T-helper 2 cell (primary cell): ENCODE data around the gene NUP93.
"Not testable (repeated sequence)": the region's sequence is repeated elsewhere in the genome, so short reads cannot be mapped to it uniquely, and the experiment has no call there.

Experiments used
- DNase-seq, 5 experiments: peaks; one replicate each; pipeline versions ENCODE4 v3.0.0 to v3.0.0-alpha.2; 2012 to 2022

The NUP93 gene

DNA sequence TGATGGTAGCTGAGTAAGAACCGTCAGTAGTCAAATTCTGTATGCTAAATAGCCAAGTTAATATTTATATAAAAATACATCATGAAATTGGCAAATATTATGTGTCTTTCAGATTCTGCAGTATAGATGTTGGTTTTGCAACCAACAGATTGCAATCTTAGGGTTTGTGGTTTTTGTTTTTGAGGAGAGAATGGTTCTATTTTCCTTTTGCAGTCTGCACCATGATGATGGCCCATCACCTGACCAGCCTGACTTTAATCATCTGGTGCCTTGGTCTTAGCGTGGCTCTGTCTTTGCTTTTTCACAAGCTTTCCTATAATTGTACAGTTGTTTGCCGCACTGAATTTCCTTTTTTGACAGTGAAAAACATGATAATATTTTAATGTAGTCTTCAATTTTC, 50.7 kb downstream of the NUP93 start:
- DNase-seq = peak in 1 of 5 experiments; percentile 87

DNA sequence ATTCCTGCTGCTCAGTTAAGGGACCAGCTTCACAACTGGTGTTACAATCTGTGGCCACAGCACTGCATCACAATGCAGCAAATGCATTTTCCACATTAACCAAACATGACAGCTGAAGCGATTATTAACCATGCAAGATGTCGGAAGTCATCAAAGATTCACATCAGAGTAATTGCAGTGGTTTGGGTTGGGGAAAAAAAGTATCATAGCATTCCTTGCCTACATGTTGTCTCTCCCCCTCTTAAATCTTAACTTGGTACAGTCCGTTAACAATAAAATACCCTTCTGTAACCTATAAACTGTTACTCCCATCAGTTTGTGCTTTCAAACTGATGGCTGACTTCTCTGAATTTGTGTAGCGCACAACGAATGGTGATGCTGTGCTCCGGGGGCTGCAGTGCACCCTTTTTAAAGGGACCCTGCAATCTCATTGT, 51.6 kb downstream of the NUP93 start:
- DNase-seq = peak in 1 of 5 experiments; percentile 37

DNA sequence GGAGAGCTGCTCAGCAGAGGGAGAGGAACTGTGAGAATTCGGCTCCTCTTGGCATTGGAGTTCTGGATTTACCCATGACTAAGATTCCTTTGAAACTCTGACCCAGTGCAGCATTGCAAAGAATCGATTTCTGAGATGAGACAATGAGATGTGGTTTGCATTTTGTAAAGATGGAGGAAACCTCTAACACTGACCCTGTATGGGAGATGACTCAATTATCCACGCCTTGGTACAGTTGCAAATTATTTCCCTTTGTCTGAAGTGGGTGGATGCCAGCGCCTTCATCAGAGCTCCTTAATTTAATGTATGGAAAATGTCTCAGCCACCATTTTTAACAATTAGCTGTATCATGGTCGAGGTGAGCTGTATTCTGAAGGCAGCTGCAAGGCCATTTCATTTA, 53.4 kb downstream of the NUP93 start:
- DNase-seq = peak in 1 of 5 experiments; percentile 36

DNA sequence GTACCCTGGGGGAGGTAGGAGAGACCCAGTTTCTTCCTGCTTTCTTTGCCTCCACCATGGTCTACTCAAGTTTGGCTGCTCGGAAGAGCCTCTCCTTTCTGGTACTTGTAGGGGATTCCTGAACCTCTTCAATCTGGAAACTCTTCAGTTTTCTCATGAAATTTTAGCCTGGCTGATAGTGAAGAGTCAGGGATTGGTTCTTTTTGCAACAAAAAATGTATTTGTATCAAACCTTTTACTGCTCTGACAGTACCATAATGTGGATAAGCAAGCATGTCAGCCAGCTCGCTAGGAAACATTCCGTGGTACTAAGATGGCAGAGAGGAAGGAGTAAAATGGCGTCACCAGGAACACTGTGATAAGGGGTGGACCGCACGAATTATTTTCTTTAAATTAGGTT, 55.4 kb downstream of the NUP93 start:
- DNase-seq = no peak

DNA sequence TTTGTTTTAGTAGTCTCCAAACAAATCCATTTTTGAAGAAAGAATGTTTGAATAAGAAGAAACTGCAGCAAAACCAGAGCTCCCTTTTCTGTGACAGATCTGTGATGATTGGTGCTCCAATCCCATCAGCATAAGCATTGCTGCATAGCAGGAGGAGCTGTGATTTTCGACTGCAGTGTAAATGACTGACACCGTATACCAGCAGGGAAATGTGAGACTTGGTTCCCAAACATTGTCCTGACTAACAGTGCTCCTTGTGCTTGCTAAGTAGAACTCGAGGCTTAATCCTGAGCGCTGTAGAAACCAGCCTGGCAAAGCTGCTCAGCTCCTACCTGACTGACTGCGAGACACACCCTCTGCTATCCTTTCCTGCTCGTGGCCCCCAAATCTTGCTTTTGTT, 57.2 kb downstream of the NUP93 start:
- no peak for DNase-seq

DNA sequence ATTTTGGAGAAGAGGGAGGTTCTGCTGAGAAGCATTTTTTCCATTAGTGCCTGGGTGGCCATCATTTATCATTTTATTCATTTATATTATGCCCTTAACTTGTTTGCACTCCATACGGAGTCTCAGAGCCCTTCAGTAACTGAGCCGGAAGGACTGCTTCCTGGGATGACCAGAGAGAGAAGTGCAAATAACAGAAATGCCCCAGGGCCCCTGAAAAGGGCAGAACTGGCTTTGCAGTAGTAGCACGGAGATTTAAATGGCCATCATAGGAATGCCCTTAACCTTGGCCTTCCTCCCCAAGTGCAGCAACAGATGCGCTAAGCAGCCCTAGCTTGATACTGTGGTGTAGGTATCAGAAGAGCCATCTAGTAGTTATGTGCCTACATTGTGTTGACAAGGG, 58.5 kb downstream of the NUP93 start:
- peak in 1 of 5 experiments; percentile 34 for DNase-seq

DNA sequence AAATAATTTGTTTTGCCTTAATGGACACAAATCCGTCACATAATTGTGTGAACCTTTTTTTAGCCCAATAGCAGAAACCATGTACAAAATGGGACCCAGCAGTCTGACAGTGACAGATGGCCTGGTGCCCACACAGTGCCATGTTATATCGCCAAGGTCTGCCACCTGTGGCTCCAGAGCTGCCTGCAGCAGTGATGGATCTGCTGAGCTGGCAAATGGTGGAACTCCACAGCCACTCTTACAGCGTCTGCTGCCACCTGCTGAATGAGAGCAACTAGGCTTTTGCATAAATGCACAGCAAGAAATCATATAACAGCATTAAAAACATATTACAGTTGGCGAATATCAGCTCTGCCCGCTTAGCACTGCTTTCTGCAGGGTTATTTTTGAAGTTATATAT, 59.4 kb downstream of the NUP93 start:
- DNase-seq = peak in 1 of 5 experiments; percentile 84

DNA sequence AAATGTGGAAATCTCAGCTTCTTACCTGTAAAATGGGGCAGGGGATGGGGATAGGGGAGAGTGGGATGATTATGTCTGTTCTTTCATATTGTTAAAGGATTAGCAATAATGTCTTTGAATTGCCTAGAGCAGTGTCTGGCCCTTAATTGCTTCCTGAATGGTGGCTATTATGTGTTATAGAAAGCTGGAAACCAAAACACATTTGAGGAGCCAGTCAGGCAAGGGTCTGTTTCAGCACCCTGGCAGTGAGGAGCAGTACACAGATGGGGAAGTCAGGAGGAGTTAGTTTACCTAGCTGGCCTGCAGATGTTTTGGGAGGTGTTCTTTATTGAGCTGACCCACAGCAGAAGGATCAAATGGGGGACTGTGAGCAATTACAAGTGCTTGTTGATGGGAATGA, 63.0 kb downstream of the NUP93 start:
- no peak for DNase-seq

DNA sequence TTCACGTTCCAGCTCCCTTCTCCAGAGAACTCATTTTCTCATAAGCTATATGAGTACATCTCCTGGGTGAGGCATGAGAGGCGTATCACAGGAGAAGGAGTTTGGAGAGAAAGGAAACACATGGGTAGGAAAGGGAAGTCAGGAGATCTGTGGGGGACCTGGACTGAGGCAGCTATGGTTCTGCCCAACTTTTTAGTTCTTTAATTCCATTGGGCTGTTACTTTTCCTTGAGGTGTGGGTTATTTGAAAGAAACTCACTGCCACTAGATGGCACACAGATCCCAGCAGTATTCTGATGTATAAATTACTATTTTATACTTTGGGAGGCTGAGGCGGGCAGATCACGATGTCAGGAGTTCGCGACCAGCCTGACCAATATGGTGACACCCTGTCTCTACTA, 63.6 kb downstream of the NUP93 start:
- DNase-seq = peak in 1 of 5 experiments; percentile 52

DNA sequence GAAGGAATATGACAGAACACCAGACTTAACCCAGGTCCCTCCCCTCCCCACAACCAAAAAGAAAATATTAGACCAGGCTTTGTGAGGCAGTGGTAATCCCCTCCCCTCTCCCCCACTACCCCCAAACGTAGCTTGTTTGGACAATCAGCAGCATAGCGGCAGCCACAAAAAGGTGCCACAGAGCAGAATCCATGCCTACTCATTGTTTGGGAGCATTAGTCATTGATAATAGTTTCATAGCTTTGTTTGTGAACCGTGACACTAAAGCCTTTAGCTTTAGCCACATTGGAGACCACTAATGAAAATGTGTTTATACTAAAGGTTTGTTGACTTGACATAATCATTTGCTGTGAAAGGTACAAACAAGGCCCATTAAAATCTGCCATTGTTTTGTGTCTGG, 65.1 kb downstream of the NUP93 start:
- no peak for DNase-seq

DNA sequence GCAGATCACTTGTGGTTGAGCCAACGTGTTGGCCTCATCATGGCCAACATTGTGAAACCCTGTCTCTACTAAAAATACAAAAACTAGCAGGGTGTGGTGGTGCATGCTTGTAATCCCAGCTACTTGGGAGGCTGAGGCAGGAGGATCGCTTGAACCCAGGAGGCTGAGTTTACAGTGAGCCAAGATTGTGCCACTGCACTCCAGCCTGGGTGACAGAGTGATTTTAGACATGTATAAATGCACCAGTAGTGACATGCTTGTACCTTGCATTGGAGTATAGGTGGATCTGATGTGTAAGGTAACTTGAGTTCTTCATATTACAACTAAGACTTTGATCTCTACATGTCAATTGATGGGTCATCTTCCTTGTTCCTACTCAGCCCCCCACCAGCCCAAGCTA, 67.1 kb downstream of the NUP93 start:
- not testable (repeated sequence) for DNase-seq

DNA sequence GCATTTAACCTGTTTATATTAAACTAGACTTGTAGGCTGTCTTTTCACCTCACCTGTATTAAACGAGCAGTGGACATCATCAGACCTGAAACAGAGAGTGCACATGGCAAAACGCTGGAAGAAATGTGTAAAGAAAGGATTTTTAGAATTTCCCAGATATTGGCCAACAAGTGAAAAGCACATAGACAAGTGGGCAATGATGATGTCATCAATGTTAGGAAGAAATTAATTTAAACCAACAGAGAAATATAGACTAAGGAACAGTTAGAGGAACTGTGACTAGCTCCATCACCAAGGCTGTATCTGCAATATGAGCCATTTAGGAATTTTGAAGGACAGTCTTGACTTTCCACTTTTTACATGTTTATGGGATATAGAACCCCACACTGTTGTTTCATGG, 67.9 kb downstream of the NUP93 start:
- DNase-seq = no peak

DNA sequence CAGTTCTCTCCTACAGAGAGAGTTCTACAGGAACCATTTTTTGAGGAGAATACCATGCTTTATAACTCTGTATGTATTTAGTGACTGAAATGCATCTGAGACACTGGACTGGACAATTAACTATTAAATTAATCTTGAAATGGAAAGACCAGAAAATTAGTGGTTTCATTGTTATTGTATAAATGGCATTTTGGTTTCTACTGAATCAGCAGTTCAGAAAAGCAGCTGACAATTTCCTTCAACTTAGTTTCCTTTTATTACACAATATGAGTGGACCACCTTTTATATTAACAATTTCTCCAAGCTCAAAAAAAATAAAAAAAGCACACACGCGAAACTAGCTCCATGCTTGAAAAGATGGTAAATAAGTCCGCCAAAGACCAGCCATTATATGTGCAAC, 69.0 kb downstream of the NUP93 start:
- DNase-seq = no peak

DNA sequence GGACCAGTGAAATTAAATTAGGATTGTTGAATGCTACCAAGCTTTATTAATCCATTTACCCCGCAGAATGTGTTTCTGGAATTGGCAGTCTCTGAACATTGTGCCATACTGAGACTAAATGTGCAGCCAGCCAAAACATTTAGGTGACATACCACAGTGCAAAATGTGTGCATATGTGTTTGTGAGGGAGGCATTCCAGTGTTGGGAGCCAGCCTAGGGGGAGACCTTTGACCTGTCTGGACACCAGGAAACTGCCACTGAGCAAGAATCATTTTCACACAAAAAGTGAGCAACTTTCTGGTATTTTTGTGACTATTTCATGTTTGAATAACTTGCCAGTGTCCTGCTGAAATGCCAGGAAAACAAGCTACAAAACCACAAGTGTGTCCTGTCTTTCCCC, 70.4 kb downstream of the NUP93 start:
- no peak for DNase-seq

DNA sequence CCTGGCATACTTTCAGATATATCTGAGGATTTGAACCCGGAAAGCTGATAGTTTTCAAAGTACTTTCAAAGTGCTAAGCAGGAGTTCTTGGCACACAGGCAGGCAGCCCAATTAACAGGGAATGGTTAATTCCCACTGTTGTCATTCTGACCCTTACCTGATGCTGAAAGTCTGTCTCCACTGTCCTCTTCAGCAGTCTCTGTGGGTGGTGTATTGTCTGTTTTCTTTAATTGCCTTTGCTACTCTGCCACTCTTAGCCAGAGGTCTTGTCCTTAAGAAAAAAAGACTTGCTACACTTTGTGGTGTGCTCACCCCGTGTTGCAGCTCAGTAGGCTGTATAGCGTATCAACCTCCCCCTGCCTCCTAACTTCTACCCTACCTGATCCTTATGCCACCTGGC, 71.8 kb downstream of the NUP93 start:
- DNase-seq = no peak

DNA sequence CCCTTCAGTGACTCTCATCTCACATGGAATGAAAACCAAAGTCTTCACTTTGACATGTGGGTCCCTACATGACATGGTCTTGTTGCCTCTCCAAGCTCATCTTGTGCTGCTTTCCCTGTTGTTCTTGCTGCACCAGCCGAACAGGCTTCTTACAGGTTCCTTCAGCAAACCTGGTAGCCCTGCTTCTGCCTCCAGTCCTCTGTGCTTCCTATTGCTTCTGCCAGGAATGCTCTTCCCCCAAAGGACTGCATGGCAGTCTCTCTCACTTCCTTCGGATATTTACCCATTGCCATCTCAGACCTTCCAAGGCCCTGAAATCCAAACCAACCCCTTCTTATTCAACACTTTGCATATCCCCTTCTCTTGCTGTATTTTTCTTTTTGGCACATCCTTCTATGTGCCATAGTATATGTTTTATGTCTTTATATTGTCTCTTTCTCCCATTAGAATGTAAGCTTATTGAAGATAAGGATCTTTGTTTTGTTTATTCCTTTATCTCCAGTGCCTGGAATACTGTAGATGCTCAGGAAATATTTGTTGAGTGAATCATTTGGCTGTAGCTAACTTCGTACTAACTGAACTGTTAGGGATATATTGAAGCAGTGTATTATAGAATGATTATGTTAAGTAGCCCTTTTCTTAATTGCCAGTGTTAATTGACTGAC, 77.2 kb downstream of the NUP93 start:
- DNase-seq = no peak

DNA sequence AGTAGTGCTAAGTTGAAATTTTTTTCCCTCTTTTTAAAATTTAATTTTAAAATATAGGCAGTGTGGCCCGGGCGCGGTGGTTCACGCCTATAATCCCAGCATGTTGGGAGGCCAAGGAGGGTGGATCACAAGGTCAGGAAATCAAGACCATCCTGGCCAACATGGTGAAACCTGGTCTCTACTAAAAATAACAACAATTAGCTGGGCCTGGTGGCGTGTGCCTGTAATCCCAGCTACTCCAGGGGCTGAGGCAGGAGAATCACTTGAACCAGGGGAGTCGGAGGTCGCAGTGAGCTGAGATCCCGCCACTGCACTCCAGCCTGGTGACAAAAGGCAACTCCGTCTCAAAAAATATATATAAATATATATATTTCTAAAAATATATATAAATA, 77.7 kb downstream of the NUP93 start:
- not testable (repeated sequence) for DNase-seq

DNA sequence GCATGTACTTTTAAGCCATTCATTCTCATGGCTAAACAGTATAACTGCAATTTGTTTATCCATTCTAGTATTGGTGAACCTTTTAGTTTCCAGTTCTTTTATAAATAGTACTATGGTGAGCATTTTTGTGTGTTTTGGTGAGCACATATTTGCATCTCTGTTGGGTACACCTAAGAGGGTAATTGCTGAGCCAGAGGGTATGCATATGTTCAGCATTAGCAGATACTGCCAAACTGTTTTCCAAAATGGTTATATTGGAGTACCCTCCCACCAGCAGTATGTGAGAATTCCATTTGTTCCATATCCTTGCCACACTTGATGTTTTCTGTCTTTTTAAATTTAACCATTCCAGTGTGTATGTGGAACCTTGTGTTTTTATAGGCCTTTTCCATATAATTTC, 81.0 kb downstream of the NUP93 start:
- DNase-seq = no peak

DNA sequence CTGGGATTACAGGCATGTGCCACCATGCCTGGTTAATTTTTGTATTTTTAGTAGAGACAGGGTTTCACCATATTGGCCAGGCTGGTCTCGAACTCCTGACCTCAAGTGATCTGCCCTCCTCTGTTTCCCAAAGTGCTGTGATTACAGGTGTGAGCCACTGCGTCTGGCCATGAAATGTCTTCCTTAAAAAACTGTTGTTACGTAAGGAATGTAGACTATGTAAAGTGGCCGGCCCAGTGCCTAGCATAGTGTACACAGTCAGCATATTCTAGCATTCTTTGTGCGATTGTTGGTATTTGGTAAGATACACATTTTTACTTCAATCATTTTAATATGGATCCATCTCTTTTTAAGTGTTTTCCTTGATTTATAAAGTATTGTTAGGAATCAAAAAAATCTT, 81.7 kb downstream of the NUP93 start:
- DNase-seq = not testable (repeated sequence)

DNA sequence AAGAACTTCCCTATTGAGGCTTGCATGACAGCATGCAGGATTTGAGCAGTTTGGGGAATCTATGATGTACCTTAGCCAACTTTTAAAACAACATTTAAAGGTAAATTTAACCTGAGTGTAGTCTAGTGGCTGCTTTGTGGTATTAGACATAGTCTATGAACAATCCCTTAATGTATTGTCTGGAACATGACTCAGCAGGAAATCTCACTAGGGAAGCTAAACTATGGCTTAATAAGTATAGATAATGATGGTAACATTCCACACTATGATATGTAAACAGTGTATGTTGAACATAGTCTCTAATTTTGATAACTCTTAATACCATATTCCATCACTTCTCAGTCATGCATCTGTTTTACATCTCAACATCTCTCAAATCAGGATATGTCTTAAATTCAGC, 83.0 kb downstream of the NUP93 start:
- DNase-seq = no peak

DNA sequence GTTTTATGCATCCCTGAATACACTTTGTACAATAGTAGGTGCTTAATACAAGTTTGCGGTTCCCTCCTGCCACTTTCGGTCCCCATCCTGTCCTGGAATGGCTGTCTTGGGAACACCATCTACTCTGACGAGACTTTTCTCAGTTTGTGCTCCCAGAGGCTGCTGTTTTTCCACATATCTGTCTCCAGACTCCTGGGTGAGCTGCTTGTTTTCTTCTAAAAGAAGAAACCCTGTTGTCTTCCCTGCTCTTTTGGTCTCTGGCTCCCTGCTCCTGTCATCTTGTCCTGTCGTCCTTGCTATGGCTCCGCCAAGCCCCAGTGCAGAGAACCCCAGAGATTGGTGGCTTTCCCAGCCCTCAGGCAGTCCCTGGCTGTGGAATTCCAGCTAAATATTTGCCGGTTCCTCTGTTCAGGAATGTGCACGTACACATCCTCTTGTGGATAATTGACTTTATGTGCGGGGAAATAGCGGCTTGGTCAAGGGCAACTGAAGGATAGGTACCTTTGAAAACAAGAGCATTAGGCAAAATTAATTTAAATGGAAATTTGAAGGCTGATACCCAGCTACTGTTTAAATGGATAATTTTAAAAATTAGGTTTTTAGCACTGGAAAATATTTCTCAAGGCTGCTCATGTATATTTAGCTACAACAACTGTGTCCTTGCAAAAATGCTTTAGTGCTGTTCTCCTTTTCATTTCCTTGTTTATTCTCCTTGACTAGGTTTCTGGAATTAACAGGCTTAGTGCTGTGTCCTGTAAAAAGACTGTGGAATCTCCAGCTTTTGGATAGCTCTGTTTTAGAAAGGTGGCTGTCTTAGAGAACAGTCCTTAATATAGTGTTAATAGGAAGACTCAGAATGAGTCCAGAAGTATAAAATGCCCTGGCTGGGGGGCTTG, 84.9 kb downstream of the NUP93 start:
- no peak for DNase-seq

DNA sequence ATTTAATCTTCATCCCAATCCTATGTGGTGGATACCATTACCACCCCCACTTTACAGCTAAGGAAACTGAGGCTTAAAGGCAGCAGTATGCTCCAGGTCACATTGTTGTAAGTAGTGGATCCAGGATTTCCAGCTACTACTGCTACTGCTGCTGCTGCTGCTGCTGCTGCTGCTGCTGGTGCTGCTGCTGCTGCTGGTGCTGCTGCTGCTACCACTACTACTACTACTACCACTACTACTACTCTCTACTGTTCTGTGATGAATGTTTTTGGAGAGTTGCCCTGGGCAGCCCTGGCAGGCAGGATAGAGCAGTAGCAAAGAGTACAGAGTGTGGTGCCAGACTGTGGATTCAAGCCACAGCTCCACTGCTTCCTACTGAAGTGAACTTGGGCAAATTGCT, 85.8 kb downstream of the NUP93 start:
- DNase-seq = no peak

DNA sequence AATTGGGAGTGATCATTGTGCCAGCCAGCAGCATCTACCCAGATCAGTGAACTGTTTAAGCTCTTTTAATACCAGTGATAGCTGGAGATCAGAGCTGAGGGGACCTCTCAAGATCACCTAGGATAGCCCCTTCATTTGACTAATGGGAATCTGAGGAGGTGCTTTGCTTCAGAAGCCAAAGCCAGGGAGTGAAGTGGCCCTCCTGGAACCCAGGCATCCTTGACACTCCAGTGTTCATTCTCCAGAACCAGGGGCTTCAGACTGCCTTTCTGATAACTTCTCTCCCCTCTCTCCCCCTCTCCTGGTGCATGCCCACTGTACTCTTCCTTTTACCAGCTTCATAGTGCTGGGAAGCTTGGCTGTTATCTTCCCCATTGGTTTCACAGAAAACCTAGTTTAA, 87.1 kb downstream of the NUP93 start:
- DNase-seq = no peak

DNA sequence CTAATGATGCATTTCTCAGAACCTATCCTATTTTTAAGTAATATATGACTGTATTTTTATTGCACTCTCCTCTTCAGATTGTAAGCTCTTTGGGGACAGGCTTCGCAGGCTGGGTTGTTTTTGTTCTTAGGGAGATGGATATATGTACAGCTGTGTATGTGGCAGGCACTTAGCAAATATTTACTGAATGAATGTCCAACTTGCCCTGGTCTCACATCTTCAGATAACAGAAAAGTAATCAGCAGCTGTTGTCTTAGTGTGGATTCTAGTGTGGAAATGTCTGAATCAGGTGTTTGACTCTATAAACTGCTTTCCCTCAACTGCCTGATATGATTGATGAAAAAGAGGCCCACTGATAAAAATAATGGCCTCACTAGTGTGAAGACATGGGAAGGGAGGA, 88.0 kb downstream of the NUP93 start:
- DNase-seq = no peak
